GM21447 (cell line): ENCODE data around the gene SETMAR.
A peak's percentile ranks its signal among the peaks of the same experiment; 100 is the strongest.
"Not testable (repeated sequence)": the region's sequence is repeated elsewhere in the genome, so short reads cannot be mapped to it uniquely, and the experiment has no call there.

ENCODE experiments used
- ATAC-seq: cut with Tn5 transposase; IDR thresholded peaks from one replicate; pipeline ENCODE4 v1.9.1; 2021; ENCODE audit not compliant: unreplicated experiment

The SETMAR gene

GRCh38 chr3:4303187-4304123, at the start of gene SETMAR:
Gene SETMAR, plus strand, starts transcription at chr3:4303369. Its CDS starts 2 bp downstream, at chr3:4303371.
- ATAC-seq: peak; percentile 98

GRCh38 chr3:4261406-4261805, 41.8 kb upstream of the SETMAR start:
- no peak for ATAC-seq

GRCh38 chr3:4264040-4264439, 39.1 kb upstream of the SETMAR start:
- no peak for ATAC-seq

- ATAC-seq: peak; percentile 81
Measured at GRCh38 chr3:4270720-4271119, 32.4 kb upstream of the SETMAR start.

- ATAC-seq: no peak
Measured at GRCh38 chr3:4271834-4272233, 31.3 kb upstream of the SETMAR start.

- ATAC-seq: no peak
Measured at GRCh38 chr3:4279516-4280105, 23.6 kb upstream of the SETMAR start.

- ATAC-seq: no peak
Measured at GRCh38 chr3:4281991-4282390, 21.2 kb upstream of the SETMAR start.

- no peak for ATAC-seq
Measured at GRCh38 chr3:4284865-4285264, 18.3 kb upstream of the SETMAR start.

- ATAC-seq: no peak
Measured at GRCh38 chr3:4289044-4289443, 14.1 kb upstream of the SETMAR start.

- no peak for ATAC-seq
Measured at GRCh38 chr3:4290272-4290893, 12.8 kb upstream of the SETMAR start.

- no peak for ATAC-seq
Measured at GRCh38 chr3:4292301-4292700, 10.9 kb upstream of the SETMAR start.

- no peak for ATAC-seq
Measured at GRCh38 chr3:4294616-4295327, 8.4 kb upstream of the SETMAR start.

- not testable (repeated sequence) for ATAC-seq
Measured at GRCh38 chr3:4296454-4296853, 6.7 kb upstream of the SETMAR start.

- ATAC-seq: no peak
Measured at GRCh38 chr3:4297486-4297885, 5.7 kb upstream of the SETMAR start.

GRCh38 chr3:4302747-4303146, 422 bp upstream of the SETMAR start:
- no peak for ATAC-seq

GRCh38 chr3:4305210-4305609, 2.0 kb downstream of the SETMAR start:
- not testable (repeated sequence) for ATAC-seq

GRCh38 chr3:4306091-4306490, 2.9 kb downstream of the SETMAR start:
- no peak for ATAC-seq

- ATAC-seq: no peak
Measured at GRCh38 chr3:4306860-4307259, 3.7 kb downstream of the SETMAR start.

GRCh38 chr3:4309491-4310128, 6.4 kb downstream of the SETMAR start:
- ATAC-seq: no peak

GRCh38 chr3:4310971-4311370, 7.8 kb downstream of the SETMAR start:
- ATAC-seq: no peak

GRCh38 chr3:4311496-4311895, 8.3 kb downstream of the SETMAR start:
- no peak for ATAC-seq
